K562 (cell line): Measurements from ENCODE around the gene DIP2C.

ENCODE experiments used
- GTF2F1 ChIP-seq: IDR thresholded peaks from 2 replicates; pipeline ENCODE4 v1.6.1; 2011; ENCODE audit warnings: low read depth, low read length, improper control_type of control experiment
- HDAC2 ChIP-seq: fragments of 450-650 bp; IDR thresholded peaks from 2 replicates; pipeline ENCODE4 v1.6.1; 2016; ENCODE audit warnings: mild to moderate bottlenecking
- HNRNPLL ChIP-seq: fragments of 200-400 bp; formaldehyde crosslinking; IDR thresholded peaks from 2 replicates; pipeline ENCODE4 v1.6.1; 2017; ENCODE audit warnings: low read length, low read depth, mild to moderate bottlenecking; ENCODE audit not compliant: poor library complexity, severe bottlenecking
- POLR2AphosphoS5 ChIP-seq: IDR thresholded peaks from 2 replicates; pipeline ENCODE4 v1.6.1; 2011; ENCODE audit warnings: mild to moderate bottlenecking, low read depth, low read length, moderate library complexity; ENCODE audit not compliant: control insufficient read depth, insufficient read depth
- RFX5 ChIP-seq: IDR thresholded peaks from 2 replicates; pipeline ENCODE4 v1.6.1; 2011; ENCODE audit warnings: low read depth, mild to moderate bottlenecking, improper control_type of control experiment, low read length
- SIN3A ChIP-seq, 2 experiments: fragments of 150-350 bp in 1 of 2; IDR thresholded peaks; 2 replicates each; pipeline ENCODE4 v1.6.1; 2011 to 2016; ENCODE audit warnings: borderline replicate concordance in 2 of 2, low read depth in 2 of 2, low read length in 2 of 2, mild to moderate bottlenecking in 2 of 2, moderate library complexity in 2 of 2; ENCODE audit not compliant: control insufficient read depth in 1 of 2
- TAF1 ChIP-seq: IDR thresholded peaks from 2 replicates; pipeline ENCODE4 v1.6.1; 2011; ENCODE audit warnings: mild to moderate bottlenecking, low read length, moderate library complexity; ENCODE audit not compliant: insufficient read depth, control insufficient read depth, severe bottlenecking; ENCODE audit errors: extremely low read depth
- ZKSCAN3 ChIP-seq: fragments of 250-450 bp; sonication (Bioruptor Pico); IDR thresholded peaks from 2 replicates; pipeline ENCODE4 v1.4.0; 2020

DNA sequence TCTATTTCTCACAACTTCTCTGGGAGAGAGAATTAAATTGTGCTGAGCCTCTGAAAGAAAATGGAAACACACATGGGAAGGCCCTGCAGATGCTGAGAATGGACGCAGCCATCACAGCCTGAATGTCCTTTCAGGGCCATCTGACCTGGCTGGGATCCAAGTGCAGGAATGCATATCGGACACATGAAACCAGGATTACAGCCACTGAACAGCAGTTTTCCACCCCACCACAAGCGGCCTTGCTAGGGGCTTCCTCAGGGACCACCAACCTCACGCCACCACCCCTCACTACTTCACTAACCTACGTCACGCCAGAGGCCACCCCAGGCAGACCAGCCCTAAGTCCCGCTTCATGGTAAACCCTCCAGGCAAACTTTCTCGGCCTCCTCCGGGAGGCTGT is 103.3 kb downstream of the DIP2C start:
- TF ChIP-seq ZKSCAN3 (CRISPR knock-in tag) (no peak), RFX5 (no peak), TAF1 (no peak), POLR2AphosphoS5 (no peak), HNRNPLL (no peak), SIN3A (IDR thresholded peaks at IDR 0.05; ENCODE audit: borderline replicate concordance in 2 of 2, control insufficient read depth in 1 of 2, low read depth in 2 of 2, low read length in 2 of 2) (no peak), GTF2F1 (no peak), HDAC2 (no peak)
